ENCODE results near the gene PPP1R12A. TPM values are rescaled to one million over a fixed set of nuclear protein-coding genes. Genes with fewer than 3 reads are reported as not detected.

The PPP1R12A gene
- total RNA-seq, 3 donors from 2014 or later (not counting 1 experiment from before 2014, with no cell fraction given), result 145 to 192 (median 185) TPM

GRCh38 chr12:79891506-79892162 is 43.3 kb downstream of the PPP1R12A start:
- no peak for TF ChIP-seq CTCF (IDR thresholded peaks at IDR 0.05)
- Histone ChIP-seq H3K4me1 (ENCODE audit: control insufficient read depth, insufficient read depth, low read length) (no peaks in the 10 kb centered on the region), H3K4me3 (ENCODE audit: low read length) (no peak overlapping the region), H3K27me3 (ENCODE audit: control insufficient read depth, insufficient read depth, low read length) (no peaks in the 10 kb centered on the region), H3K36me3 (ENCODE audit: control insufficient read depth, insufficient read depth, low read length) (no peaks in the 10 kb centered on the region), H3K27ac (ENCODE audit: low read length) (no peak overlapping the region), H3K9me3 (ENCODE audit: control insufficient read depth, insufficient read depth, low read length) (no peaks in the 10 kb centered on the region)
- peaks cover 72 to 78% of the 10 kb centered on the region in 2 donors for H3K4me1 Mint-ChIP-seq
- no peak overlapping the region for H3K4me3 Mint-ChIP-seq
- DNase-seq (no peak), ATAC-seq (no peak)
- H3K36me3 Mint-ChIP-seq, result no peaks in the 10 kb centered on the region
- intact Hi-C loops (cut with micrococcal nuclease), result no loop called here
- 100% methylated on average over 2 of the region's 2 CpGs for WGBS (ENCODE audit: insufficient coverage)
- peak overlapping the region in 1 of 2 donors; percentile 17 for H3K27ac Mint-ChIP-seq
- H3K9me3 Mint-ChIP-seq, result no peaks in the 10 kb centered on the region
- H3K27me3 Mint-ChIP-seq (ENCODE audit: low read depth in 2 of 2), result no peaks in the 10 kb centered on the region

DNA sequence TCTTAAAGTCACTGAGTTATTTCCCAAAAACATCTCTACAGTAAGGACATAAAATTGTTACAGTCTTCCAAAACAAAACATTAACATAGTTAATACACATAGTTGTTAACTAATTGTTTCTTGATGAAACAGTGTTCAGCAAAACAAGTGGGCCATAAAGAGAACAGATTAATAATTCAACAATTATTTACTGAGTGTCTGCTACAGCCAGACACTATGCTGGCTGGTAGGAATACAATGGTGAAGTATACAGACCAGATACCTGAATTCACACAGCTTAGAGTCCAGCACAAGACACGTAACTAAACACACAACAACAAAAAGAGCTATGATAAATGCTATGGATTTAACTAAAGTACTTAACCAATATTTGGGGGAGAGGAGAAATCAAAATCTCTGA is 47.0 kb downstream of the PPP1R12A start:
- H3K36me3 ChIP-seq (ENCODE audit: control insufficient read depth, insufficient read depth, low read length), result no peaks in the 10 kb centered on the region
- DNase-seq, result no peak
- no peak overlapping the region for H3K4me3 Mint-ChIP-seq
- no peak for ATAC-seq
- H3K27ac Mint-ChIP-seq, result peak overlapping the region; percentile 24 to 61
- no peaks in the 10 kb centered on the region for H3K27me3 Mint-ChIP-seq (ENCODE audit: low read depth in 2 of 2)
- H3K27me3 ChIP-seq (ENCODE audit: control insufficient read depth, insufficient read depth, low read length), result no peaks in the 10 kb centered on the region
- TF ChIP-seq CTCF (IDR thresholded peaks at IDR 0.05), result no peak
- no peaks in the 10 kb centered on the region for H3K9me3 ChIP-seq (ENCODE audit: control insufficient read depth, insufficient read depth, low read length)
- no CpG with 5 or more reads among the region's 1 CpG for WGBS (ENCODE audit: insufficient coverage)
- H3K4me3 ChIP-seq (ENCODE audit: low read length), result no peak overlapping the region
- peaks cover 1% of the 10 kb centered on the region for H3K4me1 ChIP-seq (ENCODE audit: control insufficient read depth, insufficient read depth, low read length)
- H3K27ac ChIP-seq (ENCODE audit: low read length), result no peak overlapping the region
- H3K9me3 Mint-ChIP-seq, result no peaks in the 10 kb centered on the region
- H3K36me3 Mint-ChIP-seq, result no peaks in the 10 kb centered on the region
- intact Hi-C loops (cut with micrococcal nuclease), result loop anchor here (1.0 to 5.0 kb wide), 4 partner anchors 36 to 384 kb away; partner anchors contain the start of gene PPP1R12A
- H3K4me1 Mint-ChIP-seq, result peaks cover 66 to 68% of the 10 kb centered on the region in 2 donors

GRCh38 chr12:79886917-79887519 is 47.9 kb downstream of the PPP1R12A start:
- no peaks in the 10 kb centered on the region for H3K27me3 Mint-ChIP-seq (ENCODE audit: low read depth in 2 of 2)
- peak overlapping the region in 1 of 2 donors; percentile 24 for H3K27ac Mint-ChIP-seq
- DNase-seq, result peak in 1 of 2 donors; percentile 70
- H3K27ac ChIP-seq (ENCODE audit: low read length), result no peak overlapping the region
- ATAC-seq, result peak; percentile 85 to 95 (median 89)
- H3K36me3 Mint-ChIP-seq, result no peaks in the 10 kb centered on the region
- no peak overlapping the region for H3K4me3 Mint-ChIP-seq
- 100% methylated on average over 2 of the region's 3 CpGs for WGBS (ENCODE audit: insufficient coverage)
- H3K4me3 ChIP-seq (ENCODE audit: low read length), result no peak overlapping the region
- no peaks in the 10 kb centered on the region for H3K9me3 ChIP-seq (ENCODE audit: control insufficient read depth, insufficient read depth, low read length)
- H3K27me3 ChIP-seq (ENCODE audit: control insufficient read depth, insufficient read depth, low read length), result no peaks in the 10 kb centered on the region
- H3K4me1 ChIP-seq (ENCODE audit: control insufficient read depth, insufficient read depth, low read length), result peaks cover 5% of the 10 kb centered on the region
- peak; percentile 78 for TF ChIP-seq CTCF (IDR thresholded peaks at IDR 0.05)
- H3K4me1 Mint-ChIP-seq, result peaks cover 73 to 74% of the 10 kb centered on the region in 2 donors
- intact Hi-C loops (cut with micrococcal nuclease), result loop anchor here (1.0 to 5.0 kb wide), 4 partner anchors 35 to 385 kb away; partner anchors contain the start of gene PPP1R12A
- no peaks in the 10 kb centered on the region for H3K36me3 ChIP-seq (ENCODE audit: control insufficient read depth, insufficient read depth, low read length)
- H3K9me3 Mint-ChIP-seq, result no peaks in the 10 kb centered on the region

Measured in natural killer cell (primary cell).